Mucosa of stomach (tissue), 1 donor: ENCODE data around the gene PDZRN4.

Experiments used
- H3K27me3 ChIP-seq: one replicate; pipeline ENCODE4 v1.7.0; 2013; ENCODE audit warnings: mild to moderate bottlenecking, low read length; ENCODE audit not compliant: control insufficient read depth, insufficient read depth
- H3K36me3 ChIP-seq: one replicate; pipeline ENCODE4 v1.7.0; 2013; ENCODE audit warnings: low read length; ENCODE audit not compliant: control insufficient read depth, insufficient read depth
- H3K4me1 ChIP-seq: one replicate; pipeline ENCODE4 v1.7.0; 2013; ENCODE audit warnings: mild to moderate bottlenecking, low read length; ENCODE audit not compliant: control insufficient read depth, insufficient read depth
- H3K4me3 ChIP-seq: one replicate; pipeline ENCODE4 v1.7.0; 2013; ENCODE audit warnings: low read length
- H3K9ac ChIP-seq: one replicate; pipeline ENCODE4 v1.7.0; 2013; ENCODE audit warnings: mild to moderate bottlenecking, low read length, moderate library complexity
- H3K9me3 ChIP-seq: one replicate; pipeline ENCODE4 v1.7.0; 2013; ENCODE audit warnings: mild to moderate bottlenecking, low read length, moderate library complexity; ENCODE audit not compliant: control insufficient read depth
- donor health status: Pancreatic carcinoma.

PDZRN4 gene

GRCh38 chr12:41220931-41221330, 32.8 kb downstream of the PDZRN4 start:
- Histone ChIP-seq H3K4me1 (no peaks in the 10 kb centered on the region), H3K4me3 (no peak overlapping the region), H3K9ac (no peak overlapping the region)

GRCh38 chr12:41221491-41221890, 33.4 kb downstream of the PDZRN4 start:
- Histone ChIP-seq H3K4me1 (no peaks in the 10 kb centered on the region), H3K4me3 (no peak overlapping the region), H3K9me3 (no peaks in the 10 kb centered on the region), H3K9ac (no peak overlapping the region), H3K36me3 (no peaks in the 10 kb centered on the region), H3K27me3 (no peaks in the 10 kb centered on the region)

More at GRCh38 chr12:41220931-41221330, 32.8 kb downstream of the PDZRN4 start:
- Histone ChIP-seq H3K9me3 (no peaks in the 10 kb centered on the region), H3K27me3 (no peaks in the 10 kb centered on the region), H3K36me3 (no peaks in the 10 kb centered on the region)

GRCh38 chr12:41223600-41223999, 35.5 kb downstream of the PDZRN4 start:
- Histone ChIP-seq H3K36me3 (no peaks in the 10 kb centered on the region), H3K4me1 (no peaks in the 10 kb centered on the region), H3K9me3 (no peaks in the 10 kb centered on the region), H3K4me3 (no peak overlapping the region), H3K9ac (no peak overlapping the region), H3K27me3 (no peaks in the 10 kb centered on the region)

GRCh38 chr12:41224066-41224465, 35.9 kb downstream of the PDZRN4 start:
- no peaks in the 10 kb centered on the region for H3K4me1 ChIP-seq
- H3K36me3 ChIP-seq: no peaks in the 10 kb centered on the region
- H3K4me3 ChIP-seq: no peak overlapping the region
- no peaks in the 10 kb centered on the region for H3K27me3 ChIP-seq
- no peaks in the 10 kb centered on the region for H3K9me3 ChIP-seq
- no peak overlapping the region for H3K9ac ChIP-seq

GRCh38 chr12:41225179-41225578, 37.1 kb downstream of the PDZRN4 start:
- Histone ChIP-seq H3K9ac (no peak overlapping the region), H3K9me3 (no peaks in the 10 kb centered on the region), H3K4me1 (no peaks in the 10 kb centered on the region), H3K36me3 (no peaks in the 10 kb centered on the region), H3K4me3 (no peak overlapping the region), H3K27me3 (no peaks in the 10 kb centered on the region)

- Histone ChIP-seq H3K36me3 (no peaks in the 10 kb centered on the region), H3K9ac (no peak overlapping the region), H3K9me3 (no peaks in the 10 kb centered on the region), H3K4me1 (no peaks in the 10 kb centered on the region), H3K27me3 (no peaks in the 10 kb centered on the region), H3K4me3 (no peak overlapping the region)
These were observed 40.1 kb downstream of the PDZRN4 start for GRCh38 chr12:41228066-41228820.

- no peaks in the 10 kb centered on the region for H3K9me3 ChIP-seq
- H3K4me3 ChIP-seq: no peak overlapping the region
- no peaks in the 10 kb centered on the region for H3K27me3 ChIP-seq
- no peak overlapping the region for H3K9ac ChIP-seq
- no peaks in the 10 kb centered on the region for H3K4me1 ChIP-seq
- H3K36me3 ChIP-seq: no peaks in the 10 kb centered on the region
These were observed 42.6 kb downstream of the PDZRN4 start for GRCh38 chr12:41230756-41231155.

- Histone ChIP-seq H3K9me3 (no peaks in the 10 kb centered on the region), H3K4me3 (no peak overlapping the region), H3K27me3 (no peaks in the 10 kb centered on the region), H3K4me1 (no peaks in the 10 kb centered on the region), H3K9ac (no peak overlapping the region), H3K36me3 (no peaks in the 10 kb centered on the region)
These were observed 46.6 kb downstream of the PDZRN4 start for GRCh38 chr12:41234692-41235091.

- H3K4me3 ChIP-seq: no peak overlapping the region
- no peaks in the 10 kb centered on the region for H3K36me3 ChIP-seq
- no peaks in the 10 kb centered on the region for H3K27me3 ChIP-seq
- H3K4me1 ChIP-seq: no peaks in the 10 kb centered on the region
- H3K9ac ChIP-seq: no peak overlapping the region
- H3K9me3 ChIP-seq: no peaks in the 10 kb centered on the region
These were observed 54.5 kb downstream of the PDZRN4 start for GRCh38 chr12:41242603-41243002.

- H3K9ac ChIP-seq: no peak overlapping the region
- H3K4me1 ChIP-seq: no peaks in the 10 kb centered on the region
- H3K27me3 ChIP-seq: no peaks in the 10 kb centered on the region
- H3K36me3 ChIP-seq: no peaks in the 10 kb centered on the region
- H3K4me3 ChIP-seq: no peak overlapping the region
- no peaks in the 10 kb centered on the region for H3K9me3 ChIP-seq
These were observed 60.3 kb downstream of the PDZRN4 start for GRCh38 chr12:41248391-41248790.

- Histone ChIP-seq H3K4me1 (no peaks in the 10 kb centered on the region), H3K9ac (no peak overlapping the region), H3K27me3 (no peaks in the 10 kb centered on the region)
These were observed 62.6 kb downstream of the PDZRN4 start for GRCh38 chr12:41250748-41251147.

GRCh38 chr12:41254004-41254914, 66.1 kb downstream of the PDZRN4 start:
- Histone ChIP-seq H3K9ac (no peak overlapping the region), H3K27me3 (no peaks in the 10 kb centered on the region), H3K9me3 (no peaks in the 10 kb centered on the region), H3K36me3 (no peaks in the 10 kb centered on the region), H3K4me1 (no peaks in the 10 kb centered on the region), H3K4me3 (no peak overlapping the region)

More at GRCh38 chr12:41250748-41251147, 62.6 kb downstream of the PDZRN4 start:
- Histone ChIP-seq H3K9me3 (no peaks in the 10 kb centered on the region), H3K36me3 (no peaks in the 10 kb centered on the region), H3K4me3 (no peak overlapping the region)
